Heart left ventricle (tissue), 16 donors: ENCODE data around the gene NOB1. TPM values are rescaled to one million over a fixed set of nuclear protein-coding genes. Genes with fewer than 3 reads are reported as not detected.
A peak's percentile ranks its signal among the peaks of the same experiment; 100 is the strongest.

Source experiments
- ATAC-seq, 4 donors: fragments of 200-7000 bp; cut with Tn5 transposase; one replicate each; pipeline ENCODE4 v1.9.1; 2020 to 2022; ENCODE audit warnings: moderate library complexity in 4 of 4, mild to moderate bottlenecking in 3 of 4, moderate number of reproducible peaks in 1 of 4
- DNase-seq, 5 donors: peaks; one replicate each; pipeline ENCODE4 v3.0.0-alpha.2; 2020
- H3K27ac ChIP-seq, 12 donors: fragments of 200-600 bp; sonication (generic) in 4 of 12; one replicate each; pipeline versions ENCODE4 v1.5.0 to v1.8.0; 2016 to 2022; ENCODE audit warnings: mild to moderate bottlenecking in 2 of 12
- H3K27me3 ChIP-seq, 9 donors: fragments of 200-600 bp; sonication (generic) in 2 of 9; one replicate each; pipeline versions ENCODE4 v1.5.1 to v1.8.0; 2016 to 2022; ENCODE audit warnings: mild to moderate bottlenecking in 3 of 9
- H3K36me3 ChIP-seq, 9 donors: fragments of 200-600 bp; sonication (generic) in 2 of 9; one replicate each; pipeline versions ENCODE4 v1.5.0 to v1.8.0; 2018 to 2022; ENCODE audit warnings: mild to moderate bottlenecking in 2 of 9
- H3K4me1 ChIP-seq, 12 donors: fragments of 200-600 bp; sonication (generic) in 4 of 12; one replicate each; pipeline versions ENCODE4 v1.5.0 to v1.8.0; 2016 to 2022; ENCODE audit warnings: mild to moderate bottlenecking in 3 of 12
- H3K4me3 ChIP-seq, 12 donors: fragments of 200-600 bp; sonication (generic) in 4 of 12; one replicate each; pipeline versions ENCODE4 v1.5.0 to v1.8.0; 2017 to 2022; ENCODE audit warnings: mild to moderate bottlenecking in 9 of 12, moderate library complexity in 4 of 12
- H3K9me3 ChIP-seq, 12 donors: fragments of 200-600 bp; sonication (generic) in 4 of 12; one replicate each; pipeline versions ENCODE4 v1.5.0 to v1.8.0; 2016 to 2022; ENCODE audit warnings: mild to moderate bottlenecking in 1 of 12
- POLR2A ChIP-seq, 2 donors: fragments of 450-650 bp; IDR thresholded peaks; one replicate each; pipeline ENCODE4 v1.6.1; 2017; ENCODE audit warnings: antibody characterized with exemption in 2 of 2, mild to moderate bottlenecking in 2 of 2, moderate library complexity in 2 of 2
- WGBS, 4 donors: extraction: QIAGEN DNeasy Blood & Tissue Kit in 2 of 4; methylation state at CpG; one replicate each; pipeline versions ENCODE4 v1.1.5 to v1.1.7; 2013 to 2018; 5-methylcytosine and 5-hydroxymethylcytosine counted together
- intact Hi-C, 10 donors: fragments of 100-400 bp; cut with DNase I; formaldehyde crosslinking; loops; one replicate each; pipeline versions ENCODE4 v1.11.1 to v1.14.2; 2022
- long read RNA-seq, 3 donors: library from polyadenylated mRNA; unstranded; transcript quantifications; one replicate each; pipeline ENCODE4 v2.0.0, GENCODE V29; 2020 to 2021
- polyA plus RNA-seq, 2 donors: library from polyadenylated mRNA; stranded (reverse); fragments of 200-250 nt; gene quantifications; one replicate each; pipeline ENCODE4 v1.2.3, GENCODE V29; 2013
- total RNA-seq, 9 donors: library from RNA; depleted of rRNA in 2 of 9; stranded (reverse); fragments of >200 nt in 2 of 9; fragmentation: NEBNext Ultra II Directional in 3 of 9; extraction: Animal tissue kit (Norgen Biotek cat#: 25700) in 3 of 9; gene quantifications; one replicate each; pipeline versions ENCODE4 v1.1.0 to v1.2.4, GENCODE V29; 2016 to 2023
- TF ChIP-seq, protein P1 (sequence below), 12 donors: fragments of 200-600 bp; sonication (generic) in 4 of 12; IDR thresholded peaks; one replicate each; pipeline versions ENCODE4 v1.5.0 to v1.8.0; 2018 to 2022; ENCODE audit warnings: antibody characterized with exemption in 12 of 12, mild to moderate bottlenecking in 5 of 12
- donor health status: ischemic (EF 13 %, LVEDD 7.1; RV severe dilation, severe dysfunction).
- donor health status: healthy with polysubstance abuse.
- donor health status: DM: no; HTN: yes; CAD: no.
- donor health status: DM: no; HTN: no; CAD: no.
- donor health status: ischemic (EF 25% LVEDD 6.9; RV normal size, moderate dysfunction).
- donor health status: ischemic (EF 25% LVEDD 5.7; RV mildly dilated, moderate dysfunction).
- donor health status: healthy.
- donor health status: DM: yes; HTN: yes; CAD: no.
- donor health status: ischemic (EF 35%, LVEDD 5.7; RV mildly dilated, moderate dysfunction).
- donor health status: nonischemic (EF 11% LVEDD 7.7; RV severe dilation, severe dysfunction).
- donor health status: DM: yes; HTN: yes; CAD: no.
- donor health status: PGD.
- donor health status: ischemic (EF 29% LVEDD 5.4; RV normal size, mild dysfunction).
- donor health status: nonischemic (EF 23%, LVEDD 6.1; RV moderate dilation, normal function).

Gene NOB1
- total RNA-seq (10 to 100 TPM; 10.9 to 26.0 (median 16.8) TPM), polyA plus RNA-seq (10 to 100 TPM in 1 of 2 donors, 1 to 10 TPM in 1; 7.8 to 26.2 TPM)
- long read RNA-seq, donor 1, transcript NOB1-201 (9 exons, 1,734 nt), result major isoform, 9 of 16 reads
- long read RNA-seq, donor 1, partial matches to known transcripts, result 4 of 16 reads
- long read RNA-seq, donor 1, other reads (novel, unspliced or antisense), result 3 of 16 reads
- long read RNA-seq, donor 2, transcript NOB1-201 (9 exons, 1,734 nt), result major isoform, 59 of 62 reads
- long read RNA-seq, donor 2, partial matches to known transcripts, result 2 of 62 reads
- long read RNA-seq, donor 2, other reads (novel, unspliced or antisense), result 1 of 62 reads
- long read RNA-seq, donor 3, transcript NOB1-201 (9 exons, 1,734 nt), result major isoform, 6 of 10 reads
- long read RNA-seq, donor 3, partial matches to known transcripts, result 3 of 10 reads
- long read RNA-seq, donor 3, other reads (novel, unspliced or antisense), result 1 of 10 reads

- TF ChIP-seq, protein P1, sequence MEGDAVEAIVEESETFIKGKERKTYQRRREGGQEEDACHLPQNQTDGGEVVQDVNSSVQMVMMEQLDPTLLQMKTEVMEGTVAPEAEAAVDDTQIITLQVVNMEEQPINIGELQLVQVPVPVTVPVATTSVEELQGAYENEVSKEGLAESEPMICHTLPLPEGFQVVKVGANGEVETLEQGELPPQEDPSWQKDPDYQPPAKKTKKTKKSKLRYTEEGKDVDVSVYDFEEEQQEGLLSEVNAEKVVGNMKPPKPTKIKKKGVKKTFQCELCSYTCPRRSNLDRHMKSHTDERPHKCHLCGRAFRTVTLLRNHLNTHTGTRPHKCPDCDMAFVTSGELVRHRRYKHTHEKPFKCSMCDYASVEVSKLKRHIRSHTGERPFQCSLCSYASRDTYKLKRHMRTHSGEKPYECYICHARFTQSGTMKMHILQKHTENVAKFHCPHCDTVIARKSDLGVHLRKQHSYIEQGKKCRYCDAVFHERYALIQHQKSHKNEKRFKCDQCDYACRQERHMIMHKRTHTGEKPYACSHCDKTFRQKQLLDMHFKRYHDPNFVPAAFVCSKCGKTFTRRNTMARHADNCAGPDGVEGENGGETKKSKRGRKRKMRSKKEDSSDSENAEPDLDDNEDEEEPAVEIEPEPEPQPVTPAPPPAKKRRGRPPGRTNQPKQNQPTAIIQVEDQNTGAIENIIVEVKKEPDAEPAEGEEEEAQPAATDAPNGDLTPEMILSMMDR (IDR thresholded peaks at IDR 0.05), result peak; percentile 96 to 100 (median 99)
- peak in 1 of 2 donors; percentile 68 for TF ChIP-seq POLR2A (IDR thresholded peaks at IDR 0.05)
- Histone ChIP-seq H3K4me3 (peak within 1 kb of the TSS; percentile 67 to 97 (median 82)), H3K9me3 (no peaks in the 10 kb centered on the region), H3K27me3 (no peaks in the 10 kb centered on the region), H3K27ac (peak within 1 kb of the TSS in 11 of 12 donors; percentile 43 to 82 (median 76)), H3K4me1 (peaks cover 0 to 25% (median 15%) of the 10 kb centered on the region in 12 donors), H3K36me3 (peaks cover 0 to 30% (median 23%) of the 10 kb centered on the region in 9 donors)
- ATAC-seq (peak; percentile 97 to 99 (median 98)), DNase-seq (peak; percentile 94 to 99 (median 97))
- WGBS, 4 donors, result 0 to 1% (median 1%) methylated on average over 42 to 58 of the region's 58 CpGs
- intact Hi-C loops, result loop anchor here (1.0 to 10.0 kb wide), 11 partner anchors 42 to 360 kb away; partner anchors contain the start of gene NFAT5 (in 1 of the 10)
Measured at GRCh38 chr16:69754469-69755310, at the start of gene NOB1. TSS of gene NOB1 (minus strand) at chr16:69754926. CDS start at chr16:69754910, 16 bp downstream.

- no peaks in the 10 kb centered on the region for H3K27me3 ChIP-seq
Measured at GRCh38 chr16:69804297-69804696, 49.6 kb upstream of the NOB1 start.

GRCh38 chr16:69799611-69800031 lies 44.9 kb upstream of the NOB1 start:
- Histone ChIP-seq H3K27me3 (no peaks in the 10 kb centered on the region), H3K36me3 (peaks cover 0 to 55% (median 38%) of the 10 kb centered on the region in 9 donors), H3K4me1 (peaks cover 0 to 10% (median 0%) of the 10 kb centered on the region in 12 donors), H3K4me3 (no peak overlapping the region), H3K27ac (no peak overlapping the region), H3K9me3 (no peaks in the 10 kb centered on the region)
- TF ChIP-seq, protein P1 (IDR thresholded peaks at IDR 0.05), result no peak
- no peak for TF ChIP-seq POLR2A (IDR thresholded peaks at IDR 0.05)
- ATAC-seq, result no peak
- WGBS, 4 donors, result 88 to 95% (median 92%) methylated on average over 11 of the region's 11 CpGs
- DNase-seq, result no peak
- intact Hi-C loops, result loop anchor here in 8 of 10 donors (2.0 to 10.0 kb wide), 5 partner anchors 58 to 128 kb away; no protein-coding TSS in a partner anchor

More at GRCh38 chr16:69804297-69804696, 49.6 kb upstream of the NOB1 start:
- no peak overlapping the region for H3K27ac ChIP-seq
- intact Hi-C loops, result no loop called here
- no peaks in the 10 kb centered on the region for H3K9me3 ChIP-seq
- peaks cover 0 to 58% (median 30%) of the 10 kb centered on the region in 9 donors for H3K36me3 ChIP-seq
- 44 to 64% (median 49%) methylated on average over 1 of the region's 1 CpG for WGBS, 4 donors
- peaks cover 0 to 5% (median 0%) of the 10 kb centered on the region in 12 donors for H3K4me1 ChIP-seq
- ATAC-seq (no peak), DNase-seq (no peak)
- no peak for TF ChIP-seq POLR2A (IDR thresholded peaks at IDR 0.05)
- TF ChIP-seq, protein P1 (IDR thresholded peaks at IDR 0.05), result no peak
- H3K4me3 ChIP-seq, result no peak overlapping the region
